GM12891 (cell line): ENCODE results near the gene EML6.

Source experiments
- DNase-seq: peaks from one replicate; pipeline ENCODE4 v3.0.0; 2011; ENCODE audit warnings: low spot score; ENCODE audit not compliant: insufficient read length
- FAIRE-seq: peaks from 2 replicates; lab custom pipeline; 2011; peaks lifted over from hg19 to GRCh38; lab: Jason Lieb, UNC
- PAX5 ChIP-seq: IDR thresholded peaks from 2 replicates; pipeline ENCODE4 v1.6.1; 2011; ENCODE audit warnings: low read length, moderate library complexity, mild to moderate bottlenecking; ENCODE audit not compliant: insufficient read depth, severe bottlenecking
- POLR2A ChIP-seq: IDR thresholded peaks from 2 replicates; pipeline ENCODE4 v1.6.1; 2011; ENCODE audit warnings: low read depth, low read length, control low read depth
- POLR2AphosphoS5 ChIP-seq: IDR thresholded peaks from 2 replicates; pipeline ENCODE4 v1.6.1; 2011; ENCODE audit warnings: low read depth, low read length, control low read depth
- POU2F2 ChIP-seq: IDR thresholded peaks from 2 replicates; pipeline ENCODE4 v1.6.1; 2011; ENCODE audit warnings: low read depth, mild to moderate bottlenecking, control low read depth, low read length, moderate library complexity
- SPI1 ChIP-seq: IDR thresholded peaks from 2 replicates; pipeline ENCODE4 v1.6.1; 2011; ENCODE audit warnings: low read depth, low read length, control low read depth
- TAF1 ChIP-seq: IDR thresholded peaks from 2 replicates; pipeline ENCODE4 v1.6.1; 2011; ENCODE audit warnings: low read depth, low read length, control low read depth

The EML6 gene

DNA sequence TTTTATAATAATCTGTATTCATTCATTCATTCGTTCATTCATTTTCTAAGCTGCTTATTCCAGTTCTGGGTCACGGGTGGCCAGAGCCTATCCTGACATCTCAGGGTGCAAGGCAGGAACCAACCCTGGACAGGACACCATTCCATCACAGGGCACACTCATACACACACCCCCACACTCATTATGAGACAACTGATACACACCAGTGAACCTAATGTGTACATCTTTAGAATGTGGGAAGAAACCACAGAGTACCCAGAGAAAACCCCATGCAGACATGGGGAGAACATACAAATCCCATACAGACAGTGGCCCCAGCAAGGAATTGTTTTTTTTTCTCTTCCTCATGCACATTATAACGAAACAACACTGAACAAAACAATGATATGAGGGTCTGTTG, 272.1 kb downstream of the EML6 start:
- peak; percentile 87 for FAIRE-seq
- TF ChIP-seq POU2F2: no peak
- DNase-seq: no peak

DNA sequence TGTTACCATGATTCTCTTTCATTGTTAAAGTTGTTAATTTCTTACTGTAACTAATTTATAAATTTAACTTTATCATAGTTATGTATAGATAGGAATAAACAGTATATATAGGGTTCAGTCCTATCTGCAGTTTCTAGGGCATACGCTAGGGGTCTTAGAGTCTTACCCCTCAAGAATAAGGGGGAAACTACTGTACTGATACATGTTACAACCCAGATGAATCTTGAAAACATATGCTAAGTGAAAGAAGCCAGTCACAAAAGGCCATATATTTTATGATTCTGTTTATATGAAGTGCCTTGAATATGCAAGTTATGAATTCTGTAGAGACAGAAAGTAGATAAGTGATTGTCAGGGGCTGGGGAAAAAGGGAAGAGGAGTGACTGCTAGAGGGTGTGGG, 274.4 kb downstream of the EML6 start:
- DNase-seq (no peak), FAIRE-seq (no peak)
- TF ChIP-seq POU2F2: no peak
- TF ChIP-seq TAF1: no peak
- no peak for TF ChIP-seq SPI1
- TF ChIP-seq POLR2AphosphoS5: no peak
- TF ChIP-seq POLR2A: no peak

DNA sequence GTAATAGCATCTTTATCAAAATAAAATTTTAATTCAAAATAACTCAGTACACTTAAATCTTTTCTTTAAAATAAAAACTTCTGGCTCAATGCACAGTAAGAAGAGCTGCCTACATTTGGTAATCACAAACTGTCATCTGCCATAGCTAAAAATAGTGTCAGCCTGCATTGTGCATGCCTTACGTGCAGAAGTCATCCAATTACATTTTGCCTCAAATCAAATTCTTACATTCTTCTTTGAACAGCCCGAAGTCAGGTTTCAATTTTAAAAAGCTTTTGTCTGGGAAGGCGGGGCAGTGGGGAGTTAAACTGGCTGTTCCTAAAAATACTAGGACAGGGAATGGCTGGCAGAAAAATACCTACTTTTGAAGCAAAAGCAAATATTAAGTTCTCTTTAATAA, 275.7 kb downstream of the EML6 start:
- TF ChIP-seq POU2F2 (no peak), SPI1 (no peak)
- peak; percentile 63 for FAIRE-seq
- no peak for DNase-seq

DNA sequence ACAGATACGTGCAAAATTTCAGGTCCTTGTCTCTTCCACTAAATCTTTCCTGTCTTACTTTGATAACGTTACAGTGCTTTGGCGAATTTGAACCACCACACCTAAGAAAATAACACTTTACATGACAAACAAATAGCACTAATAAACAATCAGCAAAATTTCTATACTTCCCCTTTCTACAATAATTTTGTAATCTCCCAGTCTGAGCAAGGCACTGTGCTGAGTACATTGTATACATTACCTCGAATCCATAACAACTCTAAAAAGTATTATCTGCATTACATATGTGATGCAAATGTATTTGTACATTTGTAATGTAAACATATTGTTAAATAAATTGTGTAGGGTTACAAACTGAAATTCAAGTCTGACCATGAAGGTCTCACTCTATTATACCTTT, 276.9 kb downstream of the EML6 start:
- DNase-seq: no peak
- no peak for FAIRE-seq
- TF ChIP-seq SPI1 (no peak), POU2F2 (no peak), POLR2A (no peak), TAF1 (no peak), POLR2AphosphoS5 (no peak), PAX5 (no peak)

DNA sequence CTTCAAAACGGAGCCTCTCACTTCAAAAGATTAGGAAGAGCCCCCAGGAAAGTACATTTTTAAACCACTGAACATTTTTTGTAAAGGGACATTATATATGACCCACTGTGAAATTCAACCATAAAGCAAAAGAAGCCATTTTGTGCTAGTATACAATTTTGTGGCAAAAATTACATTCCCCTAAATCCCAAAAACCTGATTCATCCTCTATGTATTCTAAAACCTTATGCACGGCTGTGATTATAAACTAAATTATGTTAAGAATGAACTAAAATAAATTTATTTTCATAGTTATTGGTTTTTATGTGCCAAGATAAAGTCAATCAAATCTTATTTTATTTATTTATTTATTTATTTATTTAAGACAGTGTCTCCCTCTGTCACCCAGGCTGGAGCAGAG, 278.3 kb downstream of the EML6 start:
- DNase-seq: no peak
- no peak for TF ChIP-seq PAX5
- TF ChIP-seq POLR2AphosphoS5: no peak
- TF ChIP-seq SPI1: no peak
- no peak for FAIRE-seq

DNA sequence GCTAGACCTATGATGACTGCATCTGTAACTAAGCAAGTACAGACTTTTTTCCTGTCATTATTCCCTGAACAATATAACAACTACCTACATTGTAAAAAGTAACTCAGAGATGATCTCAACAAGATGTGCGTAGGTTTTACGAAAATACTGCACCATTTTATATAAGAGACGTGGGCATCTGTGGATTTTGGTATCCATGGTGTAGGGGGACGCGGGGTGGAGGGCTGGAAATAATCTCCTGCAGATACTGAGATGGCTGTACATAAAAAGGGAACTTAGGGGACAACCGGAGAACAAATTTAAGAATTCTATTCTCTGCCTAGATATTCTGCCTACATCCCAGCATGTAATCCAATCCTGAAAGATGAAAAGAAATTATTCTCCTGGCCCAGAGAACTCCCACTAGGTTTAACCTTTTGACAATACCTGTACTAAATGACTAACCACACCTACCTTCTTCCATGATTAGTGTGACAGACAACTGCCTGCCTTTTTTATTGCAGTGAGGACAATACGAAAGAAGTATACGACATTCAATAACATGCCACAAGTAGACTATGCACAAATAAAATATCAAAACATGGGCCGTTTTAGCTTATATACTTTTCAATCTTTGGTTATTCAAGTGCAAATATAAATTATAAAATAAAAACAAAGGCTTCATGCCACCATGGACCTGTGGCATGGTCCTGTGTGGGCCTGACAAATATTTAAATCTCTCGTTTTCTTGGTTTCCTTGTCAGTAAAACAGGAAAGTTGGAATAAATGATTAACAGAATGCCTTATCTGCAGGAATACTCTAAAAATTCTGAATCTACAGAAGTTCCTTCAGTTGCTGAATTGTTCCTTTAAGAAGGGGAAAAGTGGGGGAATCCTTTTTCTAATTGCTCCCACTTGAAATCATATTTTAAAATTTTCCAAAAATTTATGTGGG, 280.5 kb downstream of the EML6 start:
- DNase-seq: no peak
- TF ChIP-seq POU2F2: no peak
- no peak for TF ChIP-seq POLR2AphosphoS5
- no peak for TF ChIP-seq SPI1
- TF ChIP-seq PAX5: no peak
- FAIRE-seq: no peak

DNA sequence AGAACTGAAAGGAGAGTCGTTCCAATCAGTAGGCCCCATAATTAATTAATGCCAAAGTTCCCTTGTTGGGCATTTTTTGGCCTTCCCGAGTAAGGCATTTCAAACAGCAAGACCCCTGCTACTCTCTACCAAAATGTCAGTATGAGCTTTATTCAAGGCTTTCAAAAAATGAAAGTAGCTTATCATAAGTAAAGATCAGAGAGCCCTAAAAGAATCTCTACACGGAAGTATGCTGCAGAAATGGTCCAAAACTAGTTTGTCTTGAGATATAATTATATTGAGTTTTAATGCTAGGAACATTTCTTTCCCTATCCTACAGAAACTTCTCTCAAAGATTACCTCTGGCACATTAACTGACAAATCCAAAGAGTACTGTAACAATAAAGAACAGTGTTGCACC, 282.8 kb downstream of the EML6 start:
- DNase-seq (no peak), FAIRE-seq (no peak)
- no peak for TF ChIP-seq POU2F2
- TF ChIP-seq POLR2A: no peak
- no peak for TF ChIP-seq TAF1
- TF ChIP-seq SPI1: no peak
- TF ChIP-seq POLR2AphosphoS5: no peak
- TF ChIP-seq PAX5: no peak

DNA sequence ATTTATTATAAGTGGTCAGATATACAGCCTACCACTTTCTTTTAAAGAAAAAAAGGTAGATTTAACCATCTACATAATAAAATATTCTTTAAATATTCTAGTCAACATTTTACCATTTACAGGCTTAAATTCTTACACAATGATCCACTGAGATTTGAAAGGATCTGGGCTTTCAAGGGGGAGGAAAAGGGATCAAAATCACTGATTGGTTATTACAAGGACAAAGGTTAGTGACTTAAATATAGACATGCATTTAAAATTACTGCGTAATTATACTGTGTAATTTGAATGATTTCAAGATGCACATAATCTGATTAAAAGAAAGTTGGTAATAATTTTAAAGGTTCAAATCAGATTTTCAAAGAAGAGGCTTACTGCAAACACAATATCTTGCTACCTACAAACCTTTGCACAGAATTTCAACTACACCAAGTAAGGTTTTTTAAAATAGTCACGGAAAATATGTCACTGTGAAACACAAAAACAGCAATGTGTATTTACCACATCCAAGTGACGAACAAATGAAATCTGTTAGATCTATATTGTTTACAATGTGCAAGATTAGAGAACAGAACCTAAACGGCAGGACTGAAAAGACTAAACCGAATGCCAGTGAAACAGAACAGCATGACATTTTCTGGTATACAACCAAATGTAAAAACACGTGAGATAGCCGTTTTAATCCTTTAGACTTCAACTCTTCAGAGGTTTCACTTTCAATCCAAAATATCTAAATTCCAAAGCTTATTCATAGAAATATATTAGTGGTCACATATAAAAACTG, 286.0 kb downstream of the EML6 start:
- no peak for TF ChIP-seq TAF1
- TF ChIP-seq SPI1: no peak
- TF ChIP-seq POLR2AphosphoS5: no peak
- no peak for TF ChIP-seq POU2F2
- no peak for TF ChIP-seq POLR2A
- TF ChIP-seq PAX5: no peak
- DNase-seq (no peak), FAIRE-seq (peak; percentile 5)

DNA sequence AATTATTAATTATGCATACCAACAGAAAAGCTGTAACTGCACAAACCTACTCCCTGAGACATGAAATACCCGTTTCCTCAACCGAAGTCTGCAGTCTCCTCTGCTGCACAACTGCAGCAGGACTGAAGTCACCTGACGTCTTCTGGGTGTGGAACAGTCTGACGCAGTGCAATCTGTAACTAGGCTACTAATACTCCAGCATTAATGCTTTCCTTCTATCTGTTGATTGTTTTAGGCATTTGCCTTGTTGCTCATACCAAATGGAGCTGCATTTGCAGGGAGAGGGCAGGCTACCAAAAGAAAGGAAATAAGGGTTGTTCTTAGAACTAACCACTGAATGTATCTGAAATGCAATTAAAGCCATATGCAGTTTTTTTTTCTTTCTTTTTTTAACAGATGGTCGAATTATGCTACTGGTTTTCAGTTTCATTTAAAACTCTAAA, 286.7 kb downstream of the EML6 start:
- TF ChIP-seq TAF1 (no peak), SPI1 (peak; percentile 23; the same call in 1 of the 2 replicates), POLR2AphosphoS5 (0 out of 2 replicates have a peak, but pooled peaks have one; percentile 47), POU2F2 (no peak), PAX5 (no peak), POLR2A (0 out of 2 replicates have a peak, but pooled peaks have one; percentile 48)
- FAIRE-seq (peak; percentile 92), DNase-seq (peak; percentile 17)

DNA sequence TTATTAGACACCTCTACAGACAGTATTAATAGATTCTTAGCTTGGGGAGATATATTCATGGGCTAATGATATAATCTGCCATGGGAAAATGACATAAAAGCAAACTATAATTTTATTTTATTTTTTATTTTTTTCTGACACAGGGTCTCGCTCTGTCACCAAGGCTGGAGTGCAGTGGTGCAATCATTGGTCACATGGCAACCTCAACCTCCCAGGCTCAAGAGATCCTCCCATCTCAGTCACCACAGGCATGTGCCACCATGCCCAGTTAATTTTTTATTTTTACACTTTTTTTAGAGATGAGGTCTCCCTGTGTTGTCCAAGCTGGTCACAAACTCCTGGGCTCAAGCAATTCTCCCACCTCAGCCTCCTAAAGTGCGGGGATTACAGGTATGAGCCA, 287.5 kb downstream of the EML6 start:
- no peak for FAIRE-seq
- TF ChIP-seq POLR2A: no peak
- TF ChIP-seq PAX5: no peak
- TF ChIP-seq POU2F2: no peak
- no peak for TF ChIP-seq TAF1
- no peak for TF ChIP-seq SPI1

More for the DNA sequence above, 287.5 kb downstream of the EML6 start:
- no peak for DNase-seq
